GM12892 (cell line): ENCODE results near the gene IGF1R.

Experiments used
- POLR2A ChIP-seq: IDR thresholded peaks from 2 replicates; pipeline ENCODE4 v1.6.1; 2011; ENCODE audit warnings: low read depth, low read length, control low read depth
- POLR2AphosphoS5 ChIP-seq: IDR thresholded peaks from 2 replicates; pipeline ENCODE4 v1.6.1; 2011; ENCODE audit warnings: low read depth, low read length, control low read depth
- TAF1 ChIP-seq: IDR thresholded peaks from 2 replicates; pipeline ENCODE4 v1.6.1; 2011; ENCODE audit warnings: low read depth, mild to moderate bottlenecking, control low read depth, low read length, borderline replicate concordance

DNA sequence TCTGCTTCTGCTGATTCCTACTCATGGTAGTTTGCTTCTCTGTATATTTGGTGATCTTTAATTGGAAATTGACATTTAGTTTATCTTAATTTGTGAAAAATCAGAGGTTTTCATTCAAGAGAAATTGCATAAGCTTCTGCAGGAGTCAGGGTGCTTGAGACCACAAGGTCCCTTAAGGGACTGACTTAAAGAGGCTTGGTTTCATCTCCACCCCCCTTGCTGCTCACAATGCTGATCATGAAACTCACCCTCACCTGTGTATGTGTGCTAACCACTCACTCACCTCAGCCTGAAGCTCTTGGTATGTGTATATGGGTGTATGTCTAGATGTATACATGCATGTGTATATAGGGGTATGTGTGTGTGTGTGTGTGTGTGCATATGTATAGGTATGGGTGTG is 347.8 kb downstream of the IGF1R start:
- TF ChIP-seq POLR2AphosphoS5 (no peak), POLR2A (no peak), TAF1 (no peak)
